Progenitor cell of endocrine pancreas (in vitro differentiated cells): Measurements from ENCODE around the gene GTPBP6. TPM values are rescaled to one million over a fixed set of nuclear protein-coding genes. Genes with fewer than 3 reads are reported as not detected.

ENCODE experiments used
- DNase-seq: peaks from one replicate; pipeline ENCODE4 v3.0.0; 2021; ENCODE audit warnings: low spot score; ENCODE audit not compliant: unreplicated experiment
- H3K27ac Mint-ChIP-seq: 2 replicates; pipeline ENCODE4 v1.8.0; 2021; ENCODE audit warnings: mild to moderate bottlenecking, moderate library complexity, mixed read lengths
- H3K27me3 Mint-ChIP-seq: 2 replicates; pipeline ENCODE4 v1.8.0; 2021; ENCODE audit warnings: mixed read lengths
- H3K36me3 Mint-ChIP-seq: 2 replicates; pipeline ENCODE4 v1.8.0; 2022; ENCODE audit warnings: mixed read lengths; ENCODE audit not compliant: insufficient read depth
- H3K4me1 Mint-ChIP-seq: 2 replicates; pipeline ENCODE4 v1.8.0; 2021; ENCODE audit warnings: low read depth, mixed read lengths
- H3K4me3 Mint-ChIP-seq: 2 replicates; pipeline ENCODE4 v1.8.0; 2021; ENCODE audit warnings: low read depth, mild to moderate bottlenecking, moderate library complexity, mixed read lengths
- H3K9me3 Mint-ChIP-seq: 2 replicates; pipeline ENCODE4 v1.8.0; 2021; ENCODE audit warnings: low read depth, mixed read lengths
- total RNA-seq: library from RNA; stranded (reverse); gene quantifications from 2 replicates; pipeline ENCODE4 v1.2.1, GENCODE V29; 2021
- TF ChIP-seq, protein P1 (sequence below): fragments of 200-600 bp; sonication (generic); IDR thresholded peaks from one replicate; pipeline ENCODE4 v1.5.0; 2021; ENCODE audit warnings: antibody characterized with exemption, mild to moderate bottlenecking; ENCODE audit not compliant: unreplicated experiment

GTPBP6 gene
- total RNA-seq, 1 donor from 2014 or later = 72.7 TPM

DNA sequence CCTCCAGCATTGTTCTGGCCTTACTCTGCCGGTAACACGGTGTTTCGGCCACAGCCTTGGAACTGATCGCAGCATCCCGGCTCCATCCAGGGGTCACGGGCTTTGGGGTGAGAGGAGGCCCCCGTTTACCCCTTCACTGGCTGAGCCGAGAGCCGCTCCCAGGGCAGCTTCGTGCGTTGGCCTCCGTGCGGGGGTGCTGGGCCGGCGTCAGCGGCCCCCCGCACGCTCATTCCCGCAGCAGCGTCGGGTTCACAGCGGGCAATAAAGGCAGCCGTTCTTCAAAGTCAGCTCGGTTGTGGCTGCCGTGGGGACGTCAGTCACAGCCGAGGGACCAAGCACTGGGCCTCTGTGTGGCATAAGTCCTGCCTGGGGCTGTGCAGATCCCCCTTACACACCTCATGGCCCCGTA lies 62.7 kb downstream of the GTPBP6 start:
- H3K27me3 Mint-ChIP-seq = no peaks in the 10 kb centered on the region
- TF ChIP-seq, protein P1, sequence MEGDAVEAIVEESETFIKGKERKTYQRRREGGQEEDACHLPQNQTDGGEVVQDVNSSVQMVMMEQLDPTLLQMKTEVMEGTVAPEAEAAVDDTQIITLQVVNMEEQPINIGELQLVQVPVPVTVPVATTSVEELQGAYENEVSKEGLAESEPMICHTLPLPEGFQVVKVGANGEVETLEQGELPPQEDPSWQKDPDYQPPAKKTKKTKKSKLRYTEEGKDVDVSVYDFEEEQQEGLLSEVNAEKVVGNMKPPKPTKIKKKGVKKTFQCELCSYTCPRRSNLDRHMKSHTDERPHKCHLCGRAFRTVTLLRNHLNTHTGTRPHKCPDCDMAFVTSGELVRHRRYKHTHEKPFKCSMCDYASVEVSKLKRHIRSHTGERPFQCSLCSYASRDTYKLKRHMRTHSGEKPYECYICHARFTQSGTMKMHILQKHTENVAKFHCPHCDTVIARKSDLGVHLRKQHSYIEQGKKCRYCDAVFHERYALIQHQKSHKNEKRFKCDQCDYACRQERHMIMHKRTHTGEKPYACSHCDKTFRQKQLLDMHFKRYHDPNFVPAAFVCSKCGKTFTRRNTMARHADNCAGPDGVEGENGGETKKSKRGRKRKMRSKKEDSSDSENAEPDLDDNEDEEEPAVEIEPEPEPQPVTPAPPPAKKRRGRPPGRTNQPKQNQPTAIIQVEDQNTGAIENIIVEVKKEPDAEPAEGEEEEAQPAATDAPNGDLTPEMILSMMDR = no peak
- no peak overlapping the region for H3K27ac Mint-ChIP-seq
- DNase-seq = no peak
- peaks cover 2% of the 10 kb centered on the region for H3K36me3 Mint-ChIP-seq
- H3K4me1 Mint-ChIP-seq = peaks cover 5% of the 10 kb centered on the region
- H3K4me3 Mint-ChIP-seq = no peak overlapping the region
- H3K9me3 Mint-ChIP-seq = peaks cover 11% of the 10 kb centered on the region

Other genes starting within 250 kb of the GTPBP6 start
- gene PLCXD1, start 37.4 kb downstream of the GTPBP6 start, total RNA-seq = 52.3 and 55.6 TPM in 2 replicates
- 70.0 and 72.6 TPM in 2 replicates for gene PPP2R3B, start 68.1 kb upstream of the GTPBP6 start, total RNA-seq